HG02943 (cell line): Measurements from ENCODE around the gene CAMK2B.

ENCODE experiments used
- ATAC-seq: cut with Tn5 transposase; IDR thresholded peaks from one replicate; pipeline ENCODE4 v1.9.1; 2021; ENCODE audit warnings: mild to moderate bottlenecking, low read depth, moderate library complexity; ENCODE audit not compliant: unreplicated experiment

The CAMK2B gene

DNA sequence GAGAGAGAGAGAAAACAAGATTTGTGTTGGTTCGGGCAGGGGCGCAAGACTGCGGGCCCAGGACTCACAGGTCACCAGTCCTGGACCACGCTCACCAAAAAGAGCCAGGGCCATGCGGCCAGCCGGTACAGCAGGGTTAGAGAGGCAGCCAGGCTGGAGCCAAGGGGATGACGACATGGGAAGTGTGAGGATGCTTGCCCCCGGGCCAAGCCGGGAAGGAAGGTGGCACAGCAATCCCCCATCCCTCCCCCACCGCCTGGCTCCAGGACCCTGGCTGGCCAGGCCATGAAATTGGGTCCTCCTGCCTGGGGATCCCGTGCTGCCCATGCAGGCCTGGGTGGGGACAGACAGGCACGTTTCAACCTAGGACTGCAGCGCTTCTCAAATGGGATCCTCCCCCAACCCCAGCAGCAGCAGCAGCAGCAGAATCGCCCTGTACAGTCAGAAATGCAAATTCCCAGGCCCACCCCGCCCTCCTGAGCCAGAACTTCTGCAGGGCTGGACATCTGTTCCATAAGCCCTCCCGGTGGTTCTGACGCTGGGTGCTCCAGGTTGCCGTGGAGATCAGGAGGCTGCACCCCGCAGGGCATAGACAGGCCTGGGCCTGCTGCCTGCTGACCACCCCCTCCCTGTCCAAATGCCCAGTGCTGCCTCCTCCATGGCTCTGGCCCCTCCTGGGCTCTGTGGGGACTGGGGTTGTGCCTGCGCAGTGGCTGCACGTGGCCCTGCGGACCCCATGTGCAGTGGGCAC, 89.6 kb downstream of the CAMK2B start:
- no peak for ATAC-seq

- no peak for ATAC-seq
These were observed 90.3 kb downstream of the CAMK2B start for GRCh38 chr7:44235066-44235465.

- ATAC-seq = no peak
These were observed 92.3 kb downstream of the CAMK2B start for GRCh38 chr7:44232901-44233715.

GRCh38 chr7:44232396-44232795, 93.0 kb downstream of the CAMK2B start:
- ATAC-seq = no peak

- ATAC-seq = no peak
These were observed 94.3 kb downstream of the CAMK2B start for GRCh38 chr7:44231088-44231487.

- no peak for ATAC-seq
These were observed 95.1 kb downstream of the CAMK2B start for GRCh38 chr7:44230286-44230685.

- ATAC-seq = no peak
These were observed 95.8 kb downstream of the CAMK2B start for GRCh38 chr7:44229546-44230105.

- ATAC-seq = no peak
These were observed 96.6 kb downstream of the CAMK2B start for GRCh38 chr7:44228571-44229350.

DNA sequence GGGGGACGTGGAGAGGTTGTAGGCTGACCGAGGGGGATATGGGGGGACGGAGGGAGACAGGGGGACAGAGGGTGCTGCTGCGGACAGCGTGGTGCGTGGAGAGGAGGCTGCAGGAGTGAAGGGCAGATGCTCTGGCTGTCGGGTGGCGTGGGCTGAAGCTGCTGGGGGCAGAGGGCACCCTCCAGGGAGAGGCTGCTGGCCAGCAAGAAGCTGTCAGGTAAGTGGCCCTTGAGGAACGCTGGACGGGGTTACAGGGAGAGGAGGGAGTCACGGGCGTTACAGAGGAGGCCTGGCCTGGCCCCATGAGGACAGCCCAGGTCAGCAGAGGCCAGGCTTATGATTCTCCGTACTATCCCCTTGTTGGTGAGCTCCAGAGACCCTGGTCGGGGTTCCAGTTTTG, 97.5 kb downstream of the CAMK2B start:
- ATAC-seq = no peak

GRCh38 chr7:44226396-44226753, 99.0 kb downstream of the CAMK2B start:
- ATAC-seq = no peak

- ATAC-seq = no peak
These were observed 99.6 kb downstream of the CAMK2B start for GRCh38 chr7:44225566-44226395.

- ATAC-seq = no peak
These were observed 100.3 kb downstream of the CAMK2B start for GRCh38 chr7:44224974-44225565.

DNA sequence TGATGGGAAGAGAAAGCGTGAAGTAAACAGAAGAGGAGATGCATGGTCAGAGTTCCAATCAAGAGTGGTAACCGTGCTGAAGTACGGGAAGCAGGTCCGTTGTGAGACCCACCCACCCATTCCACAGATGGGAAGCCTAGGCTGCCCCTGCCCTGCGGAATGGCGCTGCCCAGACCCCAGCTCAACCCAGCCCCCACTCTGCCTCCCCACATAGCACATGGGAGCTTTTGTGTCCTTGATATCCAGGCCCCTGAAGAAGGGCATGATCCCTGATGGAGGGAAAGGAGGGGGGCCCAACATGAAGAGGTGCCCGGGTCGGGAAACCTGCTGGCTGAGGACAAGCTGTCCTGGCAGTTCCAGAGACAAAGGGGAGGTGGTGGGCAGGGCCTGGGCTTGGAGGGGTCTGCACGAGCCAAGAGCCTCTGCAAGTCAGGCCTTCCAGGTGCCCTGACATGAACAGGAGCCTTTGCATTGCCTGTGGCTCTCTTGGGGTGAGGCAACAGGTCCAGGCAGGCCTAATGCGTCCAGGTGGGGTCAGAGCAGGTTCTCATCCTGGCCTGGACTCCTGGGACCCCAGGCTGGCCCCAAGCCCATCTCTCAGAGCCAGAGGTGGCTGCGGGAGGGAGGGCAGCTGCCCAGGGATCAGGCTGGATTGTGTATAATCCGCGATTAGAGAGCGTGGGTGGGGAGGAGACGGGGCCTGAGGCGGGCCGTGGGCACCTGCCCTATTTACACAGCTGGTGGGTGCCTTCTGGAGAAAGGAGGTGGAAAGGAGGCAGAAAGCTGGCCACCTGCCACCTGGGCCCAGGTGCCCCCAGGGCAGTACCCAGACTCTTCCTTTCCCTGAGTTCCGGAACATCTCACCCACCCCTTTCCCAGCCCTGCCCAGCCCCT, 101.1 kb downstream of the CAMK2B start:
- ATAC-seq = no peak

- ATAC-seq = no peak
These were observed 101.9 kb downstream of the CAMK2B start for GRCh38 chr7:44223362-44224079.

DNA sequence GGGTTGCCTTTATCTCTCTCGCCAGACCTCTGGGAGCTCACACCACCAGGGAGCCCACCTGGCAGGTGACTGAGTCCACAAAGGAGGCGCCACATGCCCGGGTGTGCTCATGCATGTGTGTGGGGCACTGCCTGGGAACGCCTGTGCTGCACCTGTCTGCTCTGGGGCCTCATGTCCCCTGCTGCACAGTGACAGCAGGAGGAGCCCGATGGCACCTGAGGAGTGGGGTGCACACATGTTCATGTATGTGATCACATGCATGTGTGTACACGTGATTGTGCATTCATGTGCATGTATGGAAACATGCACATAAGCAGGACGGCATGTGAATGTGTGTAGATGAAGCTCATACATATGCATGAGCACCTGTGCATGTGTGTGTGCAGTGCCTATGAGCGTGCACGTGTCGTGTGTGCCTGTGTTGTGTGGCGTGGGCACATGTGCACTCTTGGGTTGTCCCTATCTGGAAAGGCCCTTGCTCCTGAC, 102.6 kb downstream of the CAMK2B start:
- ATAC-seq = no peak

DNA sequence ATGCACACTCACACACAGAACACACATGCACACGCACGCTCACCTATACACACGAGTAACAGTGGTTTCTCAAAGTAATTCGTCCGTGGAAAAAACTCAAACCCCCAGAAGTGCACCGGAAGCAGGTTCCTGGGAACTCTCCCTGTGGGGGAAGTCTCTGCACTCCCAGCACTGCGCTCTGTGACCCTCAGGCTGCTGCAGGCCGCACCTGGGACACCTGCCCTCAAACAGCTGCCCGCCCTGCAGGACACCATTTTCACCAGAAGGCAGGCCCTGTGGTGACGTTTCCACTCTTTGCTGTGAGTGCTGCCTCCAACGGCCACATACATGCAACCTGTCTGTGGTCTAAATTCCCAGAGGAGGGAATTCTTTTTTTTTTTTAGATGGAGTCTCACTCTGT, 103.3 kb downstream of the CAMK2B start:
- no peak for ATAC-seq

GRCh38 chr7:44221231-44221791, 104.1 kb downstream of the CAMK2B start:
- no peak for ATAC-seq
